A375 (cell line): ENCODE data around the gene CALR. TPM values are rescaled to one million over a fixed set of nuclear protein-coding genes. Genes with fewer than 3 reads are reported as not detected.

Source experiments
- small RNA-seq: library from RNA; depleted of rRNA; stranded (forward); fragments of <200 nt; gene quantifications from one replicate; pipeline ENCODE3, GENCODE V24; 2014
- total RNA-seq: library from RNA; depleted of rRNA; stranded (reverse); fragments of >200 nt; shearing (Covaris generic); gene quantifications from 2 replicates; pipeline ENCODE4 v1.2.3, GENCODE V29; 2014; rRNA removed

Gene CALR
- total RNA-seq: 882 and 923 TPM in 2 replicates

GRCh38 chr19:12937927-12938778 lies at the start of gene CALR:
Gene CALR, plus strand, starts transcription at chr19:12938609. Its CDS starts 71 bp downstream, at chr19:12938680.

GRCh38 chr19:12890787-12891552 lies 47.4 kb upstream of the CALR start, which contains the start of gene GCDH:
Gene GCDH, plus strand, starts transcription at chr19:12891160. Its CDS starts 145 bp downstream, at chr19:12891305.

GRCh38 chr19:12933287-12934072 lies 4.9 kb upstream of the CALR start, which contains the start of gene FARSA:
Gene FARSA, minus strand, starts transcription at chr19:12933711. Its CDS starts 15 bp downstream, at chr19:12933696.

GRCh38 chr19:12945479-12946091 lies 7.2 kb downstream of the CALR start, which contains the start of gene RAD23A:
Gene RAD23A, plus strand, starts transcription at chr19:12945862. Its CDS starts 87 bp downstream, at chr19:12945949.

GRCh38 chr19:12956446-12957388 lies 18.3 kb downstream of the CALR start, which contains the start of gene GADD45GIP1:
Gene GADD45GIP1, minus strand, starts transcription at chr19:12957223. Its CDS starts 11 bp downstream, at chr19:12957212.

GRCh38 chr19:12969292-12969988 lies 31.0 kb downstream of the CALR start, which contains the start of gene DAND5:
Gene DAND5, plus strand, starts transcription at chr19:12969576. Its CDS starts 85 bp downstream, at chr19:12969661.

Small RNA genes within 50 kb of the gene (small RNA-seq; reads per million reads assigned to genes)
- gene MIR5695 (not detected), gene MIR6515 (0.13 reads per million)

Other genes starting within 250 kb of the CALR start
- 34.6 and 41.0 TPM in 2 replicates for gene FBXW9, start 242.0 kb upstream of the CALR start, total RNA-seq
- 39.9 and 41.8 TPM in 2 replicates for gene TNPO2, start 214.7 kb upstream of the CALR start, total RNA-seq
- gene TRIR, start 203.9 kb upstream of the CALR start, total RNA-seq: 639 and 708 TPM in 2 replicates
- 128 and 132 TPM in 2 replicates for gene GET3, start 201.1 kb upstream of the CALR start, total RNA-seq
- gene BEST2, start 186.8 kb upstream of the CALR start, total RNA-seq: not detected in 2 replicates
- gene HOOK2, start 163.1 kb upstream of the CALR start, total RNA-seq: 21.1 and 25.3 TPM in 2 replicates
- 171 and 236 TPM in 2 replicates for gene JUNB, start 147.1 kb upstream of the CALR start, total RNA-seq
- gene PRDX2, start 136.8 kb upstream of the CALR start, total RNA-seq: 319 and 370 TPM in 2 replicates
- not detected in 2 replicates for gene THSD8, start 136.5 kb upstream of the CALR start, total RNA-seq
- 96.4 and 96.8 TPM in 2 replicates for gene RNASEH2A, start 132.0 kb upstream of the CALR start, total RNA-seq
- gene RTBDN, start 104.0 kb upstream of the CALR start, total RNA-seq: not detected in 2 replicates
- gene MAST1, start 100.1 kb upstream of the CALR start, total RNA-seq: 0.45 and 2.2 TPM in 2 replicates
- 47.9 and 68.7 TPM in 2 replicates for gene DNASE2, start 57.2 kb upstream of the CALR start, total RNA-seq
- gene KLF1, start 51.4 kb upstream of the CALR start, total RNA-seq: not detected in 2 replicates
- 39.7 and 47.5 TPM in 2 replicates for gene GCDH, start 47.4 kb upstream of the CALR start, total RNA-seq
- 2.4 and 3.1 TPM in 2 replicates for gene SYCE2, start 19.3 kb upstream of the CALR start, total RNA-seq
- gene FARSA, start 4.9 kb upstream of the CALR start, total RNA-seq: 283 and 317 TPM in 2 replicates
- gene RAD23A, start 7.3 kb downstream of the CALR start, total RNA-seq: 342 and 376 TPM in 2 replicates
- gene GADD45GIP1, start 18.6 kb downstream of the CALR start, total RNA-seq: 148 and 190 TPM in 2 replicates
- 0.38 TPM in 1 of 2 replicates, not detected in the other for gene DAND5, start 31.0 kb downstream of the CALR start, total RNA-seq
- gene NFIX, start 56.9 kb downstream of the CALR start, total RNA-seq: 22.5 and 28.1 TPM in 2 replicates
- gene LYL1, start 164.2 kb downstream of the CALR start, total RNA-seq: 1.5 and 5.5 TPM in 2 replicates
- 88.8 and 89.0 TPM in 2 replicates for gene TRMT1, start 178.1 kb downstream of the CALR start, total RNA-seq
- 104 and 135 TPM in 2 replicates for gene NACC1, start 179.7 kb downstream of the CALR start, total RNA-seq
- 181 and 199 TPM in 2 replicates for gene STX10, start 211.8 kb downstream of the CALR start, total RNA-seq
- gene IER2, start 211.8 kb downstream of the CALR start, total RNA-seq: 92.7 and 131 TPM in 2 replicates